ENCODE data around the gene KCNJ6.

GRCh38 chr21:37796011-37796410 is 120.2 kb downstream of the KCNJ6 start:
- TF ChIP-seq EZH2phosphoT487 (IDR thresholded peaks at IDR 0.05; ENCODE audit: low read depth, severe bottlenecking, unreplicated experiment): no peak
- TF ChIP-seq CTCF (IDR thresholded peaks at IDR 0.05; ENCODE audit: poor library complexity): no peak

Data from hepatocyte (in vitro differentiated cells).